NCI-H774 (cell line): ENCODE results near the gene PNMA6E.

Experiments used
- DNase-seq: peaks from one replicate; lab custom pipeline; 2025; lab: John Stamatoyannopoulos, UW

Gene PNMA6E

DNA sequence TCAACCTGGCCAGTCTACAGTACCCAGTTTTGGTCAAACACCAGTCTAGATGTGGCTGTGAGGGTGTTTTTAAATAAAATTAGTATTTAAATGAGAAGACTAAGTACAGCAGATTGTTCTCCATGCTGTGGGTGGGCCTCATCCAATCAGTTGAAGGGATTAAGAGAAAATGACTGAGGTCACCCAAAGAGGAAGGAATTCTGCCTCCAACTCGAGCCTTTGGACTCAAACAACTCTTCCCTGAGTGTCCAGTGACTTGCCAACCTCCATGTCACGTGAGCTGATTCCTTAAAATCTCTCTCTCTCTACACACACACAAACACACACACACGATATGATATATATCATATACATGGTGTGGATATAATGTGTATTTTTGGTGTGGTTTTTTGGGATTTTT is 34.7 kb upstream of the PNMA6E start:
- no peak for DNase-seq

DNA sequence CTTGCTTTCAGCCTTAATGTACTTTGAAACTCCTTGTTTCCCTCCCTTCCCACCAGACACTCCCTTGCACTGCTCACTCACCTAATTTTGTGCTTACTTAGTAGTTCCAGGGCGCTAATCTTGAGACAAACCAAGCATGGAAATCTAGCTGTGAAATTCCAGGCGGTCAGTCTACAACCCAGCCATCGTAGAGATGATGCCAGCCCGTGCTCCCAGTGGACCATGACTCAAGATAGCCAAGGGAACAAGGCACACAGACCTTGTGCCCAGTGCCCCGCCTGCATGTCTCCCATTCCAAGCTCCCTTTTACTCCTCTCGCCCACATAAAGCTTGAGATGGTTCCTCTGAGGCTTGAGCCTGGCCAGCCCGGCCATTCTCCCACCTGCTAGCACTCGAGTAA is 33.7 kb upstream of the PNMA6E start:
- no peak for DNase-seq

DNA sequence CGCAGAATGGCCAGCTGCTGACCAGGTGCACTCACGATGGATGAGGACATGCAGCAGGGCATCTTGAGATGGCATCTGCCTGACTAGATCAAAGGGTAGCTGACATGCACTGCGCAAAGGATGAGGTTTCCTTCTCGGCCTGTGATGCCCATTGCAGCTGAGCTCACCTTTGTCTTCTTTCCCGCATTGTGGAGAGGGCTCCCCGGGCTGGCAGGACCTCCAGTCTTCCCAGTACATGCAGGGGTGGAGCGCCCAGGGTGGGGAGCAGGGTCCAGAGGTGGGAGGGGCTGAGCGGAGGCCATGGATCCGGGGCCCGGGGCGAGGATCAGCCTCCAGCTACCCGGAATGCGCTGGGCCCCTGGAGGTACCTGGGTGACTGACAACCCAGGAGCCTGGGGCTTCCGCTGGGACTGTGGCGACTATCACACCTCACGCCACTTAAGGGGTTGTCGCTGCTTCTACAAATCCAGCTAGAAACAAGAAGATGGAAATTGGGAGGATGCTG is 32.7 kb upstream of the PNMA6E start:
- DNase-seq: no peak

DNA sequence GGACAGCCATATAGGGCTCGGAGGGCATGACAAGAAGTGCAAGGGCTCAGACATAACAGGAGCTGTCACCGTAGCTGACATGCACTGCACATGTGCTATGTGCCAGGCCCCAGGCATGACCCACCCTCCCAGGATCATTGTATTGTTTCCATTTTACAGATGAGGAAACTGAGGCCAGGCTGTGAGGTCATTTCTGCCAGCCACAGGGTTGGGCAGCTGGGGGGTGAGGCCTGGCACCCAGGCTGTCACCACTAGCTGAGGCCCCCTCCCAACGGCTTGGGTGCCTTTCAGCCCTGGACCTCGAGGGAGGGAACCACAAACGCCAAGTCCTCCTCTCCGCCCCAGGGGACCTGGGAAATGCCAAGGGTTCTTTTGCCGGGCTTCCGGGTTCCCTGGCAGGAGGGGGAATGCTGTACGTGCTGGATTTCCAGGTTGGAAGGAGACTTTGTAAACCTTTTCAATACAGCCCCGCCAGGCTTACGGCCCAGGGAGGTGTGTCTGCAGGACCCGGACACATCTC is 32.1 kb upstream of the PNMA6E start:
- no peak for DNase-seq

DNA sequence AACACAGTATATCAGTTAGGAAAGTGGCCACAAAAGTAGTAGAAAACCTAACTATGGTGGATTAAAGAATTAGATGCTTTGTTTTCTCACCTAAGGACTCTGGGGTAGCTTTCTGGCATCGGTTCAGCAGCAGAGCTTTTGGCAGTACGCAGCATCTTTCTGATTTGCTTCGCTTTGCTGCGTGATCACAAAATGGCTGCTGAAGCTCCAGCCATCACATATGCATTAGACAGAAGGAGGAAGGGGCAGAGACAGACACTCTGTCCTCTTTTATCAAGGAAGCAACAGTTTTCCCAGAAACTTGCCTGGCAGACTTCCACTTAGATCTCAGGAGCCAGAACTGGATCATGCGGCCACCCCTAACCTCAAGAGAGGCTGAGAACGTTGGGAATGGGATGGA is 29.6 kb upstream of the PNMA6E start:
- no peak for DNase-seq

DNA sequence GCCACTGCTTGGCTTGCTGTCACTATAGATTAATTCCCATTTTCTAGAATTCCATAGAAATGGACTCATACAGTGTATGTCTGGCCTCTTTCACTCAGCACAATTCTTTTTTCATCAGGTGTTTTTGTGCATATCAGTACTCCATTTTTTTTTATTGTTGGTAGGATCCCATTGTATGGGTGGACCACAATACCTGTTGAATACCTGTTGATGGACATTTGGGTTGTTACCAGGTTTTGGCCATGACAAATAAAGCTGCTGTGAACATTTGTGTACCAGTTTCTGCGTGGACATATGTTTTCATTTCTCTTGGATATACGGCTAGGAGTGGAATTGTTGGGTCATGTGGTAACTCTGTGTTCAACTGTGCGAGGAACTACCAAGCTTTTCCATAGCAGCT is 25.1 kb upstream of the PNMA6E start:
- DNase-seq: no peak

DNA sequence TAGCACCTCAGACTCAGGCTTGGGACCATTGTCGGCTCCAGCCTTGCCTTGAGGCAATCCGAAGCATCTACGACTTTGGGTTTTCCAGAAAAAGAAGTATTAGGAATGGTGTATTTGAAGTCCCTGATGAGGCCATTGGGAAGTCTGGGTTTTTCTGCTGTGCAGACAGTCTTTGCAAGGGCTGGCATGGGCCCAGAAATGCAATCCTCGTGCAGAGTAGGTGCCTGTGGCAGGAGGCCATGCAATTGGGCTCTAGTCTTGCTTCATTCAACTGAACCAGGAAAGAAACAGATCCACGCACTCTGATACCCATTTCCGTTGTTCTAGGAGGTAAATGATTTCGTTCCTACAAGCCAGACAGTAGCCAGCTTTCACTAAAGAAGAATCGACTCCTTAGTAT is 22.5 kb upstream of the PNMA6E start:
- DNase-seq: no peak

DNA sequence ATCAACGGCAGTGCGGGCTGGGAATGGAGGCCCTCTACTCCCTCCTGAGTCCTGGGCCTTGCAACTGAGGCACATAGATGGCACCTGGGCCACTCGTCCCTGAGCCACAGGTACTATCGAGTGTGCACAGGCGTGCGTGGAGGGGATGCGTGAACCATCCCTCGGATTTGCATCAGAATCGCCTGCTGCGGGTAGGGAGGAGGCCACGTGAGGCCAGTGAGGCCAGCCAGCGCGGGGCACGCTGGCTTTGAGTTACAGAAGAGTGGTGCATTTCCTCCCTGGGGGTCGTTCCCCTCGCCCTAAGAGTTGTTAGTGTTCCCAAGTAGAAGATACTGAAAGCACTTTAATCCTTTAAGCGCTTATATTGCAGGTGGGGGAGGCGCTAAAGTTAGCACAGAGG is 20.7 kb upstream of the PNMA6E start:
- no peak for DNase-seq

DNA sequence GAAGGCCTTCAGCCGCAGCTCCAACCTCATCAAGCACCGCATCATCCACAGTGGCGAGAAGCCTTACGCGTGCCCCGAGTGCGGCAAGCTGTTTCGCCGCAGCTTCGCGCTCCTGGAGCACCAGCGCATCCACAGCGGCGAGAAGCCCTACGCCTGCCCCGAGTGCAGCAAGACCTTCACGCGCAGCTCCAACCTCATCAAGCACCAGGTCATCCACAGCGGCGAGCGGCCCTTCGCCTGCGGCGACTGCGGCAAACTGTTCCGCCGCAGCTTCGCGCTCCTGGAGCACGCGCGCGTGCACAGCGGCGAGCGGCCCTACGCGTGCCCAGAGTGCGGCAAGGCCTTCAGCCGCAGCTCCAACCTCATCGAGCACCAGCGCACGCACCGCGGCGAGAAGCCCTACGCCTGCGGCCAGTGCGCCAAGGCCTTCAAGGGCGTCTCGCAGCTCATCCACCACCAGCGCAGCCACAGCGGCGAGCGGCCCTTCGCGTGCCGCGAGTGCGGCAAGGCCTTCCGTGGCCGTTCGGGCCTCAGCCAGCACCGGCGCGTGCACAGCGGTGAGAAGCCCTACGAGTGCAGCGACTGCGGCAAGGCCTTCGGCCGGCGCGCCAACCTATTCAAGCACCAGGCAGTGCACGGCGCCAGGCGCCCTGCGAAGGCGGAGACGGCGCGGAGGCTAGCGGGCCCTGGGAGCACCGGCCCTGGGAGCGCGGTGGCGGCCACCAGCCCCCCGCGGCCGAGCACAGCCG is 19.9 kb upstream of the PNMA6E start:
- DNase-seq: no peak

DNA sequence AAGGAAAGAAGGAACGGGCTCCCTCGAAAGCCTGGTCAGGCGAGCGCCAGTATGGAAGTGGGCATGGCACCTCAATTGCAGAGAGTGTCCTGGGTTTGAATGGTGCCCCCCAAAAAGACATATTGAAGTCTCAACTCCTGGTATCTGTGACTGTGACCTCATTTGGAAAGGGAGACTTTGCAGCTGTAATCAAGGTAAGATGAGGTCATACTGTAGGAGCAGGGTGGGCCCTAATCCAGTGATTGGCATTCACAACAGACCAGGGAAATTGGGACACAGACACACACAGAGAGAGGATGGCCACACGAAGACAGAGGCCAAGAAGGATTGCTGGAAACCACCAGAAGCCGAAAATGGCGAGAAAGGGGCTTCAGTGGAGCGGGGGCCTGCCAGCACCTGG is 16.5 kb upstream of the PNMA6E start:
- DNase-seq: no peak

DNA sequence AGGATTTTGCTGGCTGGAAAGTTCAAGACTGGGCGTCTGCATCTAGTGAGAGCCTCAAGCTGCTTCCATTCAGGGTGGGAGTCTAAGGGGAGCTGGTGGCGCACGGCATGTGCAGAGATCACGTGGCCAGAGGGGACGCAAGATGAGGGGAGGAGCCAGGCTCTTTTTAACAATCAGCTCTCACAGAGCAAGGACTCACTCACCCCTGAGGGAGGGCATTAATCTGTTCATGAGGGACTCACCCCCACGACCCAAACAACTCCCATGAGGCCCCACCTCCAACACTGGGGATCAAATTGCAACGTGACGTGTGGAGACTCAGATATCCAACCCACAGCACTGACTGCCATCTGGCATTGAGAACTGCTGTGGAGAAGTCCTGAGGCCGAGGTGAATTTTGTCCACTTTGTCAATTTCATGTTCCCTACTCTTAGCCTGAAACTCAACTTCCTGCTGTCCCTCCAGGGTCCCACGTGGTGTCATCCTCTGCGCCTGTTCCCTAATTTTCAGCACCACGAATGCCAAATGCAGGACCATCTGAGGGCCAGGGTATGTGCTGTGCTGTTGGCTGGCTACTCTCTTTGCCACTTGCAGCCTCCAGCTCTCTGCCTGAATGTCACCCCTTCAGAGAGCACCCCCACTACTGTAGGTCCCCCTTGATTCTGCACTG is 15.8 kb upstream of the PNMA6E start:
- DNase-seq: no peak

DNA sequence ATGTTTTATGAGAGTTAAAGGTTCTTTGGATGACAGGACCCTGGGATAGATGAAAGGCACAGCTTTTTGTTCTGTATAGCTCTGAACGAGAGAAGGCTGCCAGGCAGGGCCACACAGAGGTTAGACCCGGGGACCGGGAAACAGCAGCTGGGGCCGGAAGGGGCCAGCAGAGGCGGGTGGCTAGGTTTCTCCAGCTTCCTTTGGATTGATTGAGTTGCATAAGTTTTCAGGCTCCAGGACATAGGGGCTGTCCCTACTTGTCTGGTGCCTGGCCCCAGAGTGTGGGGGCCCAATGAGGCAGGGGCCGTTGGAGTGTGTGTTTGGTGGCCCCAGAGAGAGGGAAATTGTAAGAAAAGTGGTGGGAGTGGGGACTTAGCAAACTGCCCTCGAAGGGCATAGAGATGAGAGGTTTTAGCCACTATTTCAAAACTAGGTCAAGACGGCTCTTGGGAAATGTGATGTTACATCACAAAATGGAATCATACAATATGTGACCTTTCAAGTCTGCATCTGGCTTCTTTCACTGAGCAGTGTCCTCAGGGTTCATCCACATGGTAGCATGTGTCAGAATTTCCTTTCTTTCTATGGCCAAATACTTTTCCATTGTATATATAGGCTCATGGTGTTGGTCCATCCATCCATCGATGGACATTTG is 13.8 kb upstream of the PNMA6E start:
- DNase-seq: no peak

DNA sequence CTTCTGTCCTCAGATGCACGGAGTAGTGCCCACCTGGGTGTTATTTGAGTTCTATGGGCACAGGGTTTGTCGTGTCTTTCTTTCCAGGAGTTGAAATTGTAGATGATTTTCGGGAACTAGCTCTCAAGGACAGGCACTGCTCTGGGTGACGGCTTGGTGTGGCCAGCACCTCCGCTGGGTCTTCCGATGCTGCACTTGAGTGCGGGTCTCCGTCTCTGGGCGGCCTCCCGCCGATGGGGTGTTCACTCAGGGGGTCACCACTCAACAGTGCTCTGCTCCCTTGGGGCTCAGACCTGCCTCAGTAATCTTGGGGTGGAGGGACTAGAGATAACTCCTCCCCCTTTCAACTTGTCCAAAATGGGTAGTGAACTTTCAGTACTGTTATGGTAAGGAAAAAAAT is 12.6 kb upstream of the PNMA6E start:
- DNase-seq: no peak

DNA sequence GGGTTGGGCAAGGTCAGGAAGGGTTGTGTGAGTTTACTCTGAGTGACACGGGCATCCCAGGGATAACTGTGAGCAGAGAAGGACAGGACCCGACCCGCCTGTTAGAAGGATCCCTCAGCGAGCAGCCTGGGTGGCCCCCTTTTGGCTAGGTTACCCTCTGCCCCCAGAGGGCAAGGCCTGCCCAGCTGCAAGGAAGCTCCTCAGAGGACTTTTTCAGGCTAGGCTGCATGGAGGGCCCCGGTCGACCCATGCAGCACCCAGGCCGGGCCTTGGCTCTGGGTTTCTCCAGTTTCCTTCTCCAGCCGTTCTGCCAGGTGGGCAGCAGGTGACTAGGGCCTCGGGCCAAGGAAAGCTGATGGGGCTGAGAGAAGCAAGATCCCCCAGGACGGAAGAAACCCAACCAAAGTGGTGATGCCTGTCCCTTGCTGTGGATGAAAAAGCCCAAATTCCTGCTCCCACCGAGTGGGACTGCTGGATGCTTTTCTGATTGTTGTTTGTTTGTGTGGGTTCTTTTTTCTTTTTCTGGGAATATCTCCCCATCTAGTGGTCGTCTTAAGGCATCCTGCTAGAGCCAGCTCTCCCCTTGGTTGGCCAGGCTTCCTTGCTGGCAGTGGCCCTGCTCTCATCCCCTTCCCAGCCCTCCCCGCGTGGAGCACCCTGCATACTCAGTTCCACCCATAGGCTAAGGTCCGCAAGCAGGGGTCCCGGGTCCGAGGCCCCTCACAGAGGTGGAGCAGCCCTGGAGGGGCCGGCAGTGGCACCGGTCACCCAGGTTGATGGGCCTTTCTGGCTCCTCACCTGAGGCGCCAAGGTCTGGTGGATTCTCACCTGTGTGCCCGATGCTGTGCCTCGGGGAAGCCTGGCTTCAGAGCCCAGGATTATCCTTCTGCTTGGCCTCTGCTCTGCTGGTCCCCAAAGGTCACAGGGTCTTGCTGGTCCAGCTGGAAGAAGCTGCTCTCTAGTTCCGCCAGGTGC is 11.9 kb upstream of the PNMA6E start:
- no peak for DNase-seq

DNA sequence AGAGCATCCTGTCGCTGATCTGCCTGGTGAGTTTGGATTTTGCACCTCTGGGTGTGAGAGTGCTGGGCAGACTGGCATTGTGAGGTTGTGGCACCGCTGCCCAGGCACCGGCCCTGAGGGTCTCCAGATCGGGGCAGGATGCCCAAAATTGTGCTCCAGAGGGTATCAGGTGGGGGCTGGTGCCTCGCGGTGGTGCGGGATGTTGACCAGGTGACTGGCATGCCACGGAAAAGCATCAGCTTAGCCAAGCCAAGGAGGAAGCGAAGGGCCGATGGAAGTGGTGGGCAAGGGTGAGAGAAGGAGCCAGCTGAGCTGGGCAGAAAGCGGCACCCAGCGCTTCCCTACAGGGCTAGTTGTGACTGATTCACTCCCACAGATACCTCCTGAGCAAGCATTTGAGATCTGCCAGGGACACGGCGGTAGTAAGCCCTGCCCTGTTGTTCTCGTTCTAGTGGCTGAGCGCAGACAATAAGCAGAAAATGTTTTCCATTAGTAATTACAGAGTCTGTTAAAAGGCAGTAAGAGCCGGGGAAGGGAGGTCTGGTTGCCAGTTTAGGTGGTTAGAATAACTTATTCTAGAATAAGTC is 10.9 kb upstream of the PNMA6E start:
- no peak for DNase-seq

DNA sequence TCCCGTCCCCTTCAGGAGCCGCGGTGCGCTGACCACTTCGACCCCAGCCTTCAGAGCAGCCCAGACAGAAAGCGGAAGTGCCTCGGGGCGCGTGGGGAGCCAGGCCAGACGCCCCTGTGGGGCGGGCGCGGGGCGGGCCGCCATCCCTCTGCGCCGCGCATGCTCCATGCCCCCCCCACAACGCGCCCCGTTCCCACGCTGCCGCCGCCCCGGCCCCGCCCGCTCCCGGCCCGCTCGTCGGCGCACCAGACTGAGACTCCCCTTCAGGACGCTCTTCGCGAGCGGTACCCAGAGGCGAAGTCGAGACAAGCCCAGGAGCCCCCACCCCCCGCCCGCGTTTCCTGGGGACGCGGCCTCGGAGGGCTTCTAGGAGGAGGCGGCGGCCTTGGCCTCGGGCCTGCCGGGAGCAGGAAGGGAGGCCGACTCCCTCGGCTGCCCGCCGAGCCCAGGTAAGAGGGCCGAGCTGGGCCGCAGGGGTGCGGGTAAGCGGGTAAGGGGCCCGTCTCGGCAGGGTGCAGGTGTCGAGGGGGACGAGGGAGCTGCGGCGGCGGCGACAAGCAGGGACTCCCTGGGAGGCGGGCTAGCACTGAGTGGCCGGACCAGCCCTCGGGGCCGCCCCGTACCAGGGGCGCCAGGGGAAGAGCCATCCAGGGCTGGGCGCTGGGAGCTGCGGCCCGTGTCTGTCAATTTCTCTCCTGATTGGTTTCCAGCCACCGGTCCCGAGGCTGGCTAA is 10.3 kb upstream of the PNMA6E start, which contains the start of gene ZFP92:
Gene ZFP92, plus strand, starts transcription at position 218 of the 733 bp plus-strand sequence. CDS start 6,851 bp downstream, outside the sequence.
- no peak for DNase-seq

DNA sequence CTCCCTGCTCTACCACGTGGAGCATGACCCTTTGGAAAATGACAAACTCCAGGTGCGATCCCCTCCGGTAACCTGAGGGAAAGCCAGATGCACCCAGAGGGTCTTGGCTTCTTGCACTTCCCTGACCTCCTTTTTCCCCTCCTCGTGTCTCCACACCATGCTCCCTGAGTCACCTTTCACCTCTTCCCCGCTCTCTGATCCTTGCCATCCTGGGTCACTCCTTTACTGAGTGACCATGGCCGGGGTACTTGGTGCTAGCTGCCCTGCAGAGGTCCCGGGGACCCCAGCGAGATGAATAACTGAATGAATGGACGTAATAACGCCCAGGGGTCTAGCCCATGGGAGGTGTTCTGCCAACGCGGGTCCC is 9.7 kb upstream of the PNMA6E start:
- no peak for DNase-seq

DNA sequence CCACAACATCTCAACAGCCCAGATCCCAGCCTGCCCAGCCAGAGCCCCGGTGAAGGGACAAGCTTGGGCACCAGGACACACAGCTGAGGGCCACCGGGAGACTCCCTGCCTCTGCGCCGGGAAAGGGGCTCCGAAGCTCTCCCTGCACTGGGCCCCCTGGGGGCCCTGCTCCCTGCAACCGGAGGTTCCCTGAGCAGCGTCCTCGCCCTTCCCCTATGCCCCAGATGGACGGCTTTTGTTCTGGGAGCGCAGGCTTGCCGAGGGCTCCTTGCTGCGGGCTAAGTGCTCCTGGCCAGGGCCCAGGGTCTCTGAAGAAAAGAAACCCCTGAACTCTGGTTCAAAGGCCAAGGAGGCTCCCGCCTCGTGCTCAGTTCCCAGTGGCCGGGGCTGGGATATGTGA is 9.2 kb upstream of the PNMA6E start:
- DNase-seq: no peak

DNA sequence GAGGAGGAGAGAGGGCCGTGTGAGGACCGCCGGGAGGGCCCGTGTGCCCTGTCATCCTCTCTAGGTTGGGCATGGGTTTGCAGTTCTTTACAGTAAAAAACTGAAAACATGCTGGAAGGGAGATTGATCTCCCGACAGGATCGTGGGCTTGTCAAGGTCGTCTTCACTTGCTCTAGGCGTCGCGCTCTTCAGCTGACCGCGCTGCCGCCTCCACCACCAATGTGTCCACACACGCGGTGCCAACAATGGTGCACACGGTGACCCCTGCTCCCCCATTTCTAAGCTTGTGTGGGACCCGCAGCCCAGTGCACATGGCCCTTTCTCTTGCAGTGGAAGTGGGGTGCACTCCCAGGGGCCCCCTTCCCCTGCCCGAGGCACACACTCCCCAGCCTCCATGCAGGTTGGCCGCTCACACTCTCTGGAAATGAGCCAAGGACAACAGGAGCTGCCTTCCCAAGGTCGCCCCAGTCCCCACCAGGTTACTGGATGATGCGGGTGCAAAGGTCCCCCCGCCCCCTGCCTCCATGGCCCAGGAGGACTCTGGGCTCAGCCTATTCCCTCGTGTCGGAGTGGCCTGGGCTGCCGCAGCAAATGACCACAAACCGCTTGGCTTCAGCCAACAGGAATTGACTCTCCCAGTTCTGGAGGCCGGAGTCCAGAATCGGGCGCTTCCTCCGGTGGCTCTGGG is 8.4 kb upstream of the PNMA6E start:
- no peak for DNase-seq

DNA sequence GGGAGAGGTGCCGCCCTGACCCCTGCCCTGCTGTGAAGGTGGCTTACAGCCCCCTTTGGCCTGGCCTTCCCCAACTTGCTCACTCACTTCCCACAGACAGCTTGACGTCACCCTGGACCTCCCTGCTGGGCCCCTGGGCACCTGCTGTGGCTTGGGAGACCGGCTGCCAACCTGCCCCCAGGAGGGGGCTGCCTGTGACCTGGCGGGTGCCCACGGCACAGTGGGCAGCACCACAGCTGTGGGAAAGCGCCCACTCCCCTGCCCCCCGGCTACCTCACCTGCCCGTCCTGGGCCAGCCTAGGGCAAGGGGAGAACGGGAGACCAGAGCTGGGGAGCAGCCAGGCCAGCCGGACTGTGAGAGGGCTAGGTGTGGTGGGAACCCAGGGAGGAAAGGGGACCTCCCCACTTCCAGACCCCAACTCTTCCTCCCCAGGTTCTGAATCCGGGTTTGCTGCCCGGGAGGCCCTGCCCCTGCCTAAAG is 7.8 kb upstream of the PNMA6E start:
- DNase-seq: no peak
